ENCODE measurements around the gene KLRG1. TPM values are rescaled to one million over a fixed set of nuclear protein-coding genes. Genes with fewer than 3 reads are reported as not detected.

Gene KLRG1
- total and polyA plus RNA-seq, 2 experiments from 2014 or later = 1.1 TPM; not detected in 1

DNA sequence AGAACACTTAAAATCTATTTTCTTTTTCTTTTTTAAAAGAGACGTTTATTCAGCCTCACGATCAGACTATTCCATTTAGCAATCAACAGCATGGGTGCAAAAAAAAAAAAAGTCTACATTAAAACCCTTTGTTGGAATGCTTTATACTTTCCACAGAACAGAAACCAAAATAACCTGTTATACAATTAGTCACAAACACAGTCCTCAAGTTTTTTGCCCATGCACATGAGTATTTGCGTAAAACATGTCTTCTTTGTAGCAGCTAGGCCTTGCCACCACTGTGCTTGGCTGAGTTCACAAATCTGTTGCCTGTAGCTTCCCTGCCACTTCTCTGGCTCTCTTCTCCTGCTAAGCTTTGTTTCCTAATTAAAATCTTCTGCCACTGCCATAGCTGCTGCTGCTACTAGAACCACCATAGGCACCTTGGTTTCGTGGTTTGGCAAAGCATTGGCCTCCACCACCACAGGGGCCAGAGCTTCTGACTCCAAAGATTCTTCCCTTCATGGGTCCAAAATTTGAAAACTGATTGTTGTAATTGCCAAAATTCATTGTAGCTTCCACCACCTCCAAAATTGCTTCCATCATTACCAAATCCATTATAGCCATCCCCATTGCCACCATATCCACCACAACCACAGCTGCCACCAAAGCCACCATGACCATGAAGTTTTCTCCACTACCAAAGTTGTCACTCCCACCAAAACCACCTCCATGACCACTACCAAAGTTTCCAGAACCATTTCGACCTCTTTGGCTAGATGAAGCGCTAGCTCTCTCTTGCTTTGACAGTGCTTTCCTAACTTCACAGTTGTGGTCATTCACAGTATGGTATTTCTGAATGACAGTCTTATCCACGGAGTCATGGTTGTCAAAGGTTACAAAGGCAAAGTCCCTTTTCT lies 38.1 kb downstream of the KLRG1 start:
- in situ Hi-C loops (cut with MboI) = loop anchor here (25.0 kb wide), 1 partner anchor 340 kb away; the partner anchor contains the start of gene RIMKLB
- Histone ChIP-seq H3K36me3 (ENCODE audit: low read depth) (no peaks in the 10 kb centered on the region), H3F3A (ENCODE audit: insufficient read depth) (no peaks in the 10 kb centered on the region), H3K27me3 (replicated peaks; ENCODE audit: insufficient read depth) (peaks cover 7% of the 10 kb centered on the region), H3K4me2 (ENCODE audit: unreplicated experiment) (no peak overlapping the region), H3K9me3 (ENCODE audit: low read depth) (no peaks in the 10 kb centered on the region), H3K4me1 (ENCODE audit: insufficient read depth) (no peaks in the 10 kb centered on the region), H3K27ac (no peak overlapping the region), H3K9me2 (ENCODE audit: insufficient read depth) (no peaks in the 10 kb centered on the region), H3K9ac (no peak overlapping the region), H4K20me1 (ENCODE audit: insufficient read depth) (no peaks in the 10 kb centered on the region), H3K4me3 (no peak overlapping the region), H3K79me2 (ENCODE audit: insufficient read depth) (no peaks in the 10 kb centered on the region), H2AFZ (no peak overlapping the region)
- no peak for TF ChIP-seq EZH2 (IDR thresholded peaks at IDR 0.05; ENCODE audit: insufficient read depth, poor library complexity, severe bottlenecking)
- no peak for DNase-seq
- 36% methylated on average over 7 of the region's 7 CpGs for WGBS, 2 experiments (ENCODE audit: low coverage in 1 of 2, low lambda C conversion rate in 2 of 2, missing lambda C conversion rate in 2 of 2)

DNA sequence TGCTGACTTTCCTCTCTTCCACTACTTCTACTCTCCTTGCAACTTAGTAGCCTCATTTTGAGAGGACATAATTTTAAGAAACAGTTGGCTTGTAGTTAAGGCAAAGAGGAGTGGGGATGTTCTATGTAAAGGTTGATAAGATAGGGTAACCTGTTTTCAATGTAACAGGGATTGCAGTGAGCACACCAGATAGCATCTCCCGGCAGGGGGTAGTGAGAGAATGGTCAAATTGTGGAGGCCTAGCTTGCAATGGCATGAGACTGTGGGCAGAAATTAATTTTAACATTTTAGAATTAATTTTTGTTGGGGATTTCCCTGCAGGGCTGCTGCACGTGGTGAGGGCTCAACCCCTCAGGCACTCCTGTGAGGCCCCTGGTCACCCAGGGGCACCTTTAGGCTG lies 41.4 kb downstream of the KLRG1 start:
- Histone ChIP-seq H4K20me1 (ENCODE audit: insufficient read depth) (no peaks in the 10 kb centered on the region), H3K79me2 (ENCODE audit: insufficient read depth) (no peaks in the 10 kb centered on the region), H3K9ac (no peak overlapping the region), H3F3A (ENCODE audit: insufficient read depth) (no peaks in the 10 kb centered on the region), H3K27ac (no peak overlapping the region), H3K27me3 (replicated peaks; ENCODE audit: insufficient read depth) (no peaks in the 10 kb centered on the region; the same call in 1 of the 2 replicates), H3K4me2 (ENCODE audit: unreplicated experiment) (no peak overlapping the region), H3K36me3 (ENCODE audit: low read depth) (no peaks in the 10 kb centered on the region), H3K4me3 (no peak overlapping the region), H3K9me2 (ENCODE audit: insufficient read depth) (no peaks in the 10 kb centered on the region), H2AFZ (no peak overlapping the region), H3K4me1 (ENCODE audit: insufficient read depth) (no peaks in the 10 kb centered on the region), H3K9me3 (ENCODE audit: low read depth) (no peaks in the 10 kb centered on the region)
- TF ChIP-seq EZH2phosphoT487 (IDR thresholded peaks at IDR 0.05; ENCODE audit: insufficient read depth, low read depth) = no peak
- 40 to 42% methylated on average over 2 of the region's 2 CpGs for WGBS, 2 experiments (ENCODE audit: low coverage in 1 of 2, low lambda C conversion rate in 2 of 2, missing lambda C conversion rate in 2 of 2)
- in situ Hi-C loops (cut with MboI) = loop anchor here (25.0 kb wide), 1 partner anchor 343 kb away; the partner anchor contains the start of gene RIMKLB
- DNase-seq = no peak

DNA sequence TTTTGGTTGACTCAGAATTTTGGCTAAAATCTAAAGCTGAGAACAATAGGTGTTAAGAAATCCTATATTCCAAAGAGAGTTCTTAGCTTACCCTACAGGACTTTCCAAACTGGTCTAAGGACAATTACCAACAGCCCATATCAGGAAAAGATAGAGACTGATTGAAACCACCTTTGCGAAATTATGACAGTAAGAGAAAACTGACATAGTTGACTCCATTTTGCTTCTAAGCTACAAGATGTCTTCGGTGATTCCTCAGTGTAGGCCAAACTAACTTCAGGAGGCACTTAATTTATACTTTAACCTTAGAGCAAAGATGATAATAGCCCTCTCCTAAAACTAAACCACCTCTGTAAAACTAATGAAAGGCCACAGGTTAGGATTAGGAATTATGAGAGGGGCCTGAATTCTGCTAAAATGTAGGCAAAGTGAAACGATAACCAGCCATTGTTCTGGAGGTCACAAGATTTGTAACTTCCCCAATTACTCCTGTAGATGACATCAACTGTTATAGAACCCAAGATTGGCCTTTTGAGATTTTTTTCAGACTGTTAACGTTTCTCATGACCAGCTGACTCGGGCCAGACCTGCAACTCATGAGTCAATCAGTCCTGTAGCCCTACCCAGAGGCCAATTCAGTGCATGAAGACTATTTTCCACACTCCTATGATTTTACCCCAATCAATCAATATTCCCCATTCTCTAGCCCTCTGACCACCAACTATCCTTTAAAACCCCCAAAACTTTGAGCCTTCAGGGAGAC lies 43.0 kb downstream of the KLRG1 start:
- Histone ChIP-seq H3K4me2 (ENCODE audit: unreplicated experiment) (no peak overlapping the region), H3F3A (ENCODE audit: insufficient read depth) (no peaks in the 10 kb centered on the region), H4K20me1 (ENCODE audit: insufficient read depth) (no peaks in the 10 kb centered on the region), H3K79me2 (ENCODE audit: insufficient read depth) (no peaks in the 10 kb centered on the region), H3K9me3 (ENCODE audit: low read depth) (no peaks in the 10 kb centered on the region), H3K27ac (no peak overlapping the region), H3K36me3 (ENCODE audit: low read depth) (no peaks in the 10 kb centered on the region), H3K27me3 (replicated peaks; ENCODE audit: insufficient read depth) (no peaks in the 10 kb centered on the region), H2AFZ (no peak overlapping the region), H3K9me2 (ENCODE audit: insufficient read depth) (no peaks in the 10 kb centered on the region), H3K4me3 (no peak overlapping the region), H3K4me1 (ENCODE audit: insufficient read depth) (no peaks in the 10 kb centered on the region), H3K9ac (no peak overlapping the region)
- WGBS, 2 experiments (ENCODE audit: low coverage in 1 of 2, low lambda C conversion rate in 2 of 2, missing lambda C conversion rate in 2 of 2) = 51 to 55% methylated on average over 5 of the region's 5 CpGs
- TF ChIP-seq EZH2phosphoT487 (IDR thresholded peaks at IDR 0.05; ENCODE audit: insufficient read depth, low read depth) = no peak
- TF ChIP-seq EZH2 (IDR thresholded peaks at IDR 0.05; ENCODE audit: insufficient read depth, poor library complexity, severe bottlenecking) = no peak
- in situ Hi-C loops (cut with MboI) = loop anchor here (25.0 kb wide), 1 partner anchor 345 kb away; the partner anchor contains the start of gene RIMKLB
- no peak for DNase-seq

DNA sequence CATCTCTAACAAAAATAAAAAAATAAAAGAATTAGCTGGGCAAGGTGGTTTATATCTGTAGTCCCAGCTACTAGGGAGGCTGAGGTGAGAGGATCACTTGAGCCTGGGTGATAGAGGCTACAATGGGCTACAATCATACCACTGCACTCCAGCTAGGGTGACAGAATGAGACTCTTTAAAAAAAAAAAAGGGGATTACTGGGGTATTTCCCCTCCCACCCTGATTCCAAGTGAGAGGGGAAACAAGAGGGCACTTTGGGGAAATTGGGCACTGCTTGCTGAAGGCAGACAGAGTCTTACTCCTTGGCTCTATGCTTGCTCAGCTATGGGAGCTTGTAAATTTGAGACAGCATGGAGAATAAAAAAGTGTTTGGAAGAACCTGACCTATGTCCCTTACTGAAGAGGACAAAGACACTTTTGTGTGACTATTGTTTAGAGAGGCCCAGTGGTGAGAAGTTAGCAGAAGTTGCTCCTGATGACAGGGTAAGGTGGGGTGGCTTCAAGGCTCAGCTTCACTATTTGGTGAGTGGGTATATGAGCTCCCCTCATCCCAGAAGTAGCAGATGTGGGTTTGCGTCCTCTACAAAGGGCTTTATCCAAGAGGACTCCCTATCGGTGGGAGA lies 44.0 kb downstream of the KLRG1 start:
- Histone ChIP-seq H3K9me2 (ENCODE audit: insufficient read depth) (no peaks in the 10 kb centered on the region), H3K4me2 (ENCODE audit: unreplicated experiment) (no peak overlapping the region), H3K4me3 (no peak overlapping the region), H3K27me3 (replicated peaks; ENCODE audit: insufficient read depth) (no peaks in the 10 kb centered on the region), H3K27ac (no peak overlapping the region), H3K36me3 (ENCODE audit: low read depth) (no peaks in the 10 kb centered on the region), H4K20me1 (ENCODE audit: insufficient read depth) (no peaks in the 10 kb centered on the region), H3K9me3 (ENCODE audit: low read depth) (no peaks in the 10 kb centered on the region), H3K9ac (no peak overlapping the region), H3K4me1 (ENCODE audit: insufficient read depth) (no peaks in the 10 kb centered on the region), H3F3A (ENCODE audit: insufficient read depth) (no peaks in the 10 kb centered on the region), H2AFZ (no peak overlapping the region), H3K79me2 (ENCODE audit: insufficient read depth) (no peaks in the 10 kb centered on the region)
- in situ Hi-C loops (cut with MboI) = loop anchor here (25.0 kb wide), 1 partner anchor 346 kb away; the partner anchor contains the start of gene RIMKLB
- no peak for DNase-seq
- 59 to 75% methylated on average over 2 of the region's 2 CpGs for WGBS, 2 experiments (ENCODE audit: low coverage in 1 of 2, low lambda C conversion rate in 2 of 2, missing lambda C conversion rate in 2 of 2)
- TF ChIP-seq EZH2 (IDR thresholded peaks at IDR 0.05; ENCODE audit: insufficient read depth, poor library complexity, severe bottlenecking) = no peak
- no peak for TF ChIP-seq EZH2phosphoT487 (IDR thresholded peaks at IDR 0.05; ENCODE audit: insufficient read depth, low read depth)
